ENCODE data around the gene OR6B1.

- TF ChIP-seq CTCF (IDR thresholded peaks at IDR 0.05; ENCODE audit: borderline replicate concordance, extremely low read depth, low read length, poor library complexity, severe bottlenecking): no peak
- TF ChIP-seq EZH2 (IDR thresholded peaks at IDR 0.05; ENCODE audit: borderline replicate concordance, low read depth, low read length, severe bottlenecking): no peak
Measured at GRCh38 chr7:144009361-144009760, 9.2 kb downstream of the OR6B1 start.
